ENCODE data around the gene TM7SF3. TPM values are rescaled to one million over a fixed set of nuclear protein-coding genes. Genes with fewer than 3 reads are reported as not detected.

TM7SF3 gene
- total RNA-seq, 2 experiments from 2014 or later: 36.7 to 37.6 TPM

GRCh38 chr12:26937863-26938700 is 76.1 kb downstream of the TM7SF3 start, which contains the start of the genes FGFR1OP2 and INTS13:
Gene FGFR1OP2 (plus strand): TSS chr12:26938470. CDS start chr12:26954159, 15,689 bp downstream.
Gene INTS13 (minus strand): TSS chr12:26937981. CDS start chr12:26936803, 1,178 bp downstream.
- peak; percentile 90 for ATAC-seq
- Mint-ChIP-seq H3K4me1 (ENCODE audit: low read depth) (peaks cover 50% of the 10 kb centered on the region), H3K9me3 (no peaks in the 10 kb centered on the region), H3K4me3 (peak within 1 kb of the TSS; percentile 98), H3K27ac (peak within 1 kb of the TSS; percentile 99), H3K27me3 (no peaks in the 10 kb centered on the region), H3K36me3 (ENCODE audit: low read depth) (peaks cover 43% of the 10 kb centered on the region)
- DNase-seq: peak; percentile 98
- ChIA-PET CTCF (interaction anchor here (1.2 to 2.8 kb wide), 3 partner anchors 76 to 78 kb away, joined by 6 to 12 read pairs (median 11); partner anchors contain the start of gene TM7SF3), POLR2A (interaction anchor here (1.0 kb wide), 2 partner anchors 12 to 75 kb away, joined by 3 to 4 read pairs; partner anchors contain the start of gene TM7SF3)
- TF ChIP-seq CTCF (IDR thresholded peaks at IDR 0.05): no peak
- intact Hi-C loops (cut with micrococcal nuclease): loop anchor here (2.0 to 5.0 kb wide), 2 partner anchors 34 to 77 kb away; partner anchors contain the start of gene TM7SF3

GRCh38 chr12:26937443-26937862 is 76.7 kb downstream of the TM7SF3 start:
- ChIA-PET POLR2A (interaction anchor here (0.9 to 1.0 kb wide), 2 partner anchors 76 to 83 kb away, joined by 3 to 4 read pairs; partner anchors contain the start of gene TM7SF3), CTCF (interaction anchor here (1.2 to 2.8 kb wide), 2 partner anchors 77 to 78 kb away, joined by 6 to 12 read pairs; partner anchors contain the start of gene TM7SF3)
- intact Hi-C loops (cut with micrococcal nuclease): loop anchor here (2.0 to 5.0 kb wide), 2 partner anchors 35 to 77 kb away; partner anchors contain the start of gene TM7SF3
- H3K9me3 Mint-ChIP-seq: no peaks in the 10 kb centered on the region
- no peak for TF ChIP-seq CTCF (IDR thresholded peaks at IDR 0.05)
- H3K27ac Mint-ChIP-seq: peak overlapping the region; percentile 99
- peak overlapping the region; percentile 98 for H3K4me3 Mint-ChIP-seq
- peaks cover 51% of the 10 kb centered on the region for H3K4me1 Mint-ChIP-seq (ENCODE audit: low read depth)
- ATAC-seq: no peak
- H3K27me3 Mint-ChIP-seq: no peaks in the 10 kb centered on the region
- DNase-seq: no peak
- H3K36me3 Mint-ChIP-seq (ENCODE audit: low read depth): peaks cover 46% of the 10 kb centered on the region

- ATAC-seq (no peak), DNase-seq (peak; percentile 32)
- CTCF ChIA-PET: interaction anchor here (1.0 to 2.8 kb wide), 5 partner anchors 35 to 79 kb away, joined by 3 to 12 read pairs (median 6); partner anchors contain the start of gene TM7SF3
- H3K4me3 Mint-ChIP-seq: peak overlapping the region; percentile 98
- no peaks in the 10 kb centered on the region for H3K9me3 Mint-ChIP-seq
- peaks cover 53% of the 10 kb centered on the region for H3K36me3 Mint-ChIP-seq (ENCODE audit: low read depth)
- TF ChIP-seq CTCF (IDR thresholded peaks at IDR 0.05): no peak
- no peaks in the 10 kb centered on the region for H3K27me3 Mint-ChIP-seq
- intact Hi-C loops (cut with micrococcal nuclease): loop anchor here (2.0 to 5.0 kb wide), 2 partner anchors 36 to 78 kb away; partner anchors contain the start of gene TM7SF3
- POLR2A ChIA-PET: interaction anchor here (0.9 to 1.7 kb wide), 3 partner anchors 77 to 84 kb away, joined by 3 to 5 read pairs (median 4); partner anchors contain the start of gene TM7SF3
- peaks cover 52% of the 10 kb centered on the region for H3K4me1 Mint-ChIP-seq (ENCODE audit: low read depth)
- peak overlapping the region; percentile 99 for H3K27ac Mint-ChIP-seq
These were observed 77.4 kb downstream of the TM7SF3 start for GRCh38 chr12:26936559-26937442.

GRCh38 chr12:26935636-26936378 is 78.4 kb downstream of the TM7SF3 start:
- Mint-ChIP-seq H3K36me3 (ENCODE audit: low read depth) (peaks cover 57% of the 10 kb centered on the region), H3K27ac (peak overlapping the region; percentile 99), H3K4me3 (peak overlapping the region; percentile 98), H3K9me3 (no peaks in the 10 kb centered on the region), H3K4me1 (ENCODE audit: low read depth) (peaks cover 52% of the 10 kb centered on the region), H3K27me3 (no peaks in the 10 kb centered on the region)
- ChIA-PET POLR2A (interaction anchor here (1.7 kb wide), 1 partner anchor 78 kb away, joined by 5 read pairs; the partner anchor contains the start of gene TM7SF3), CTCF (interaction anchor here (1.0 to 2.8 kb wide), 4 partner anchors 36 to 80 kb away, joined by 3 to 12 read pairs (median 6); partner anchors contain the start of gene TM7SF3)
- no peak for ATAC-seq
- DNase-seq: peak; percentile 22
- intact Hi-C loops (cut with micrococcal nuclease): loop anchor here (2.0 to 5.0 kb wide), 2 partner anchors 36 to 79 kb away; partner anchors contain the start of gene TM7SF3
- TF ChIP-seq CTCF (IDR thresholded peaks at IDR 0.05): no peak

Measured in activated CD8-positive, alpha-beta T cell treated with anti-CD3 and anti-CD28 coated beads for 36 hours (primary cell).